Activated naive CD4-positive, alpha-beta T cell treated with anti-CD3 and anti-CD28 coated beads, Interleukin-2, amount 10 ng/mL, durations not matched to agents 7 days and 5 days (primary cell): ENCODE data around the gene ZKSCAN3.

Experiments used
- CTCF ChIA-PET: fragments of 350-600 bp; sonication (Branson Sonifier 250); formaldehyde crosslinking; loops from one replicate; lab custom pipeline; 2021; ENCODE audit warnings: antibody characterized with exemption; lab: Charles Lee
- DNase-seq: peaks from one replicate; pipeline ENCODE4 v3.0.0-alpha.2; 2020
- H3K27ac Mint-ChIP-seq: one replicate; pipeline ENCODE4 v1.8.0; 2021; ENCODE audit warnings: mild to moderate bottlenecking, moderate library complexity, mixed read lengths
- H3K27me3 Mint-ChIP-seq: one replicate; pipeline ENCODE4 v1.8.0; 2021; ENCODE audit warnings: mild to moderate bottlenecking, mixed read lengths
- H3K36me3 Mint-ChIP-seq: one replicate; pipeline ENCODE4 v1.8.0; 2021; ENCODE audit warnings: mixed read lengths
- H3K4me1 Mint-ChIP-seq: one replicate; pipeline ENCODE4 v1.8.0; 2021; ENCODE audit warnings: mixed read lengths
- H3K4me3 Mint-ChIP-seq: one replicate; pipeline ENCODE4 v1.8.0; 2021; ENCODE audit warnings: mild to moderate bottlenecking, moderate library complexity, mixed read lengths
- H3K9me3 Mint-ChIP-seq: one replicate; pipeline ENCODE4 v1.8.0; 2021; ENCODE audit warnings: mixed read lengths

ZKSCAN3 gene

GRCh38 chr6:28371706-28372451 is 22.1 kb downstream of the ZKSCAN3 start:
- Mint-ChIP-seq H3K36me3 (peaks cover 14% of the 10 kb centered on the region), H3K9me3 (no peaks in the 10 kb centered on the region), H3K27ac (no peak overlapping the region), H3K4me3 (no peak overlapping the region), H3K4me1 (no peaks in the 10 kb centered on the region), H3K27me3 (no peaks in the 10 kb centered on the region)
- CTCF ChIA-PET, result interaction anchor here (1.3 kb wide), 1 partner anchor 11 kb away, joined by 3 read pairs; no protein-coding TSS in a partner anchor
- no peak for DNase-seq

GRCh38 chr6:28373925-28374324 is 24.2 kb downstream of the ZKSCAN3 start:
- CTCF ChIA-PET, result interaction anchor here (0.8 kb wide), 1 partner anchor 18 kb away, joined by 3 read pairs; no protein-coding TSS in a partner anchor
- Mint-ChIP-seq H3K27ac (no peak overlapping the region), H3K4me1 (no peaks in the 10 kb centered on the region), H3K9me3 (peaks cover 4% of the 10 kb centered on the region), H3K4me3 (no peak overlapping the region), H3K27me3 (no peaks in the 10 kb centered on the region), H3K36me3 (peaks cover 21% of the 10 kb centered on the region)
- DNase-seq, result no peak

DNA sequence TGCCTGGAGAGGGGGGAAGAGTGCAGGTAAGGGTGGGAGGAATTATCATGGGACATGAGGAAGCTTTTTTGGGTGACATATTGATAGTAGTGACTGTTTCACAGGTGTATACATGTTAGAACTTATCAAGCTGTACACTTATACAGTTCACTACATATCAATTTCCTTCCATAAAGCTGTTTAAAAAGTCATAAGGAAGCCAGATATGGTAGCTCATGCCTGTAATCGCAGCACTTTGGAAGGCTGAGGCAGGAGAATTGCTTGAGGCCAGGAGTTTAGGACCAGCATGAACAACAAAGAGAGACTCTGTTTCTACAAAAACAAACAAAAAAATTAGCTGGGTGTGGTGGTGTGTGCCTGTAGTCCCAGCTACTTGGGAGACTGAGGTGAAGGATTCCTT is 28.1 kb downstream of the ZKSCAN3 start:
- H3K9me3 Mint-ChIP-seq, result peaks cover 11% of the 10 kb centered on the region
- H3K27ac Mint-ChIP-seq, result no peak overlapping the region

GRCh38 chr6:28378644-28379043 is 28.9 kb downstream of the ZKSCAN3 start:
- Mint-ChIP-seq H3K4me3 (no peak overlapping the region), H3K36me3 (peaks cover 62% of the 10 kb centered on the region), H3K27ac (no peak overlapping the region), H3K27me3 (peaks cover 6% of the 10 kb centered on the region), H3K4me1 (peaks cover 9% of the 10 kb centered on the region), H3K9me3 (peaks cover 11% of the 10 kb centered on the region)
- no peak for DNase-seq
- CTCF ChIA-PET, result no interaction called here

More for the DNA sequence above, 28.1 kb downstream of the ZKSCAN3 start:
- H3K4me1 Mint-ChIP-seq, result peaks cover 2% of the 10 kb centered on the region
- no peaks in the 10 kb centered on the region for H3K27me3 Mint-ChIP-seq
- H3K36me3 Mint-ChIP-seq, result peaks cover 54% of the 10 kb centered on the region
- CTCF ChIA-PET, result interaction anchor here (0.8 kb wide), 1 partner anchor 16 kb away, joined by 4 read pairs; no protein-coding TSS in a partner anchor
- no peak for DNase-seq
- H3K4me3 Mint-ChIP-seq, result no peak overlapping the region

DNA sequence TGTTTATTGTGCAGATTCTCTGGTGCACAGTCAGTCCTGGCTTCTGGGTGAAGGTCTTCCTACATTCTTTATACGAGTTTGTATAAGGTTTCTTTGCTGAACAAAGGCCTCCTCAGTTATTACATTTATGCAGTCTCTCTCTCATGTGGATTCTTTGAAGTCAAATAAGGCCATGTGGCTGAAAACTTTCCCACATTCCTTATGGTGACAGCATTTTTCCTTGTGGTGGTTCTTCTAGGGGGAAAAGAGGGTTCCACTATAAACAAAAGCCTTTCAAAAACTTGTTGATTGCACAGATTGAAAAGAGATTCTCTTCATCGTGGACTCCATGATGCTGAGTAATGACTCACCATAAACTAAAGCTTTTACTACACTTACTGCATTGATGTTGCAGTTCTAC is 30.6 kb downstream of the ZKSCAN3 start:
- Mint-ChIP-seq H3K27me3 (peaks cover 6% of the 10 kb centered on the region), H3K9me3 (peaks cover 11% of the 10 kb centered on the region), H3K4me1 (peaks cover 12% of the 10 kb centered on the region), H3K4me3 (no peak overlapping the region), H3K27ac (no peak overlapping the region), H3K36me3 (peaks cover 73% of the 10 kb centered on the region)
- DNase-seq, result no peak
- CTCF ChIA-PET, result interaction anchor here (1.1 kb wide), 1 partner anchor 17 kb away, joined by 3 read pairs; no protein-coding TSS in a partner anchor

DNA sequence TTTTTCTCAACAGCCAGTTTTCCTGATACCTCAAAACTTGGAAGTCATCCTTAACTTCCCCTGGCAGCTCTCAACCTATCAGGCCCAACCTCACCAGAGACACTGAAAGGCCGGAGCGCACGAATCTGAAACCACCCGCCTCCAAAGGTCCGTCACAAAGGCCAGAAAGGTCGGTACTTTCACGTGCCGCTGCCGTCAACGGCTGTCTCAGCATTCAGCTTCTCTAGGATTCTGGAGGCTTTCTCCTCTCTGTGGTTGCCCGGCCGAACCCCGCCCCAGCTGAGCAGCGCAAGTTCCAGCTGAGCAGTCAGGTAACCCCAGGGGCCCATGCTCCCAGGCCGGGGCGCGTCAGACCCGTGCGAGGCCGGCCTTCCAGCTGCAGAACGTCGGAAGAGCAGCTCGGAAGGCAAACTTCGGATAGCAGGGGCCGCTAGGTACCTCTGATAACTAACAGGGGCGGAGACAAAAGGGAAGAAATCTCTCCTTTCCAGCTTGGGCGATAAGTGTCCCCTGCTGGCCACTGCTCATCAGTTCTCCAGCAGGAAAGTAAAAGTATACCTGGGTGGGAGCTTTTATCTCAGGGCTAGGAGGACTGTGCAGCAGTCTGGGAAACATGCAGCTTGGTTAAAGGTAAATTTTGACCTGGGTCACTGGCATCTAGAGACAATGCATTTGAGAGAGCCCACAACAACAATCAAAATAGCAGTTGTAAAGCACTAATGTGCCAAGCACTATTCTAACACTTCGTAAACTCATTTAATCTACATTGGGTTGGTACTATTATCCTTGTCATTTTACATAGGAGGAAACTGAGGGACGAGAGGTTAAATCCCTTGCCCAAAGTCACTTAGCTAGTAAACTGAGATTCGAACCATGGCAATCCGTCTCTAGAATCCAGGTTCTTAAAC is 33.7 kb downstream of the ZKSCAN3 start:
- peaks cover 83% of the 10 kb centered on the region for H3K36me3 Mint-ChIP-seq
- H3K27me3 Mint-ChIP-seq, result peaks cover 6% of the 10 kb centered on the region
- H3K27ac Mint-ChIP-seq, result no peak overlapping the region
- peaks cover 12% of the 10 kb centered on the region for H3K4me1 Mint-ChIP-seq
- peak; percentile 34 for DNase-seq
- H3K9me3 Mint-ChIP-seq, result peaks cover 7% of the 10 kb centered on the region
- H3K4me3 Mint-ChIP-seq, result peak overlapping the region; percentile 46
- CTCF ChIA-PET, result interaction anchor here (0.9 to 1.8 kb wide), 4 partner anchors 11 to 250 kb away, joined by 3 to 7 read pairs (median 4); no protein-coding TSS in a partner anchor

GRCh38 chr6:28384143-28384533 is 34.4 kb downstream of the ZKSCAN3 start:
- DNase-seq, result no peak
- peaks cover 6% of the 10 kb centered on the region for H3K27me3 Mint-ChIP-seq
- H3K36me3 Mint-ChIP-seq, result peaks cover 88% of the 10 kb centered on the region
- H3K9me3 Mint-ChIP-seq, result peaks cover 7% of the 10 kb centered on the region
- peaks cover 12% of the 10 kb centered on the region for H3K4me1 Mint-ChIP-seq
- H3K4me3 Mint-ChIP-seq, result no peak overlapping the region
- H3K27ac Mint-ChIP-seq, result no peak overlapping the region
- CTCF ChIA-PET, result interaction anchor here (1.0 to 1.8 kb wide), 2 partner anchors 10 to 28 kb away, joined by 4 to 7 read pairs; no protein-coding TSS in a partner anchor

GRCh38 chr6:28390688-28391087 is 40.9 kb downstream of the ZKSCAN3 start:
- CTCF ChIA-PET, result no interaction called here
- peaks cover 77% of the 10 kb centered on the region for H3K36me3 Mint-ChIP-seq

GRCh38 chr6:28393912-28394662 is 44.3 kb downstream of the ZKSCAN3 start:
- CTCF ChIA-PET, result interaction anchor here (0.7 to 2.0 kb wide), 4 partner anchors 11 to 304 kb away, joined by 3 to 7 read pairs (median 4); partner anchors contain the start of gene ZSCAN23
- Mint-ChIP-seq H3K36me3 (peaks cover 75% of the 10 kb centered on the region), H3K4me1 (peaks cover 51% of the 10 kb centered on the region), H3K27me3 (no peaks in the 10 kb centered on the region), H3K4me3 (no peak overlapping the region), H3K27ac (no peak overlapping the region), H3K9me3 (peaks cover 6% of the 10 kb centered on the region)
- DNase-seq, result no peak

More at GRCh38 chr6:28390688-28391087, 40.9 kb downstream of the ZKSCAN3 start:
- Mint-ChIP-seq H3K4me1 (peaks cover 23% of the 10 kb centered on the region), H3K4me3 (no peak overlapping the region), H3K27ac (no peak overlapping the region), H3K9me3 (peaks cover 6% of the 10 kb centered on the region), H3K27me3 (no peaks in the 10 kb centered on the region)
- no peak for DNase-seq

DNA sequence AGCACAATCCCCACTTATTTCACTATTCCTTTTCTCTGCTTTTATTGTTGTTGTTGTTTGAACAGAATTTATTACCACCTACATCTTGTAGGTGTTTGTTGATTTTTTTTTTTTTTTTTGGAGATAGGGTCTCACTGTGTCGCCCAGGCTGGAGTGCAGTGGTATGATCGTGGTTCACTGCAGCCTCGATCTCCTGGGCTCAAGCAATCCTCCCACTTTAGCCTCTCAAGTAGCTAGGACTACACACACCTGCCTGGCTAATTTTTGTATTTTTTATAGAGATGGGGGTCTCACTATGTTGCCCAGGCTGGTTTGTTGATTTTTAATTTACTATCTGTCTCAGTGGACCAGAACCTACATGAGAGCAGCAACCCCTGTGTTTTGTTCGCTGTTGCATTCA is 46.2 kb downstream of the ZKSCAN3 start:
- Mint-ChIP-seq H3K4me1 (peaks cover 60% of the 10 kb centered on the region), H3K9me3 (peaks cover 2% of the 10 kb centered on the region), H3K27me3 (no peaks in the 10 kb centered on the region), H3K27ac (no peak overlapping the region), H3K36me3 (peaks cover 65% of the 10 kb centered on the region), H3K4me3 (no peak overlapping the region)
- CTCF ChIA-PET, result no interaction called here
- DNase-seq, result no peak

- peaks cover 57% of the 10 kb centered on the region for H3K4me1 Mint-ChIP-seq
- peak within 1 kb of the TSS; percentile 90 for H3K27ac Mint-ChIP-seq
- peaks cover 4% of the 10 kb centered on the region for H3K9me3 Mint-ChIP-seq
- DNase-seq, result peak; percentile 88
- peaks cover 17% of the 10 kb centered on the region for H3K27me3 Mint-ChIP-seq
- H3K4me3 Mint-ChIP-seq, result peak within 1 kb of the TSS; percentile 87
- peaks cover 44% of the 10 kb centered on the region for H3K36me3 Mint-ChIP-seq
- CTCF ChIA-PET, result no interaction called here
Measured at GRCh38 chr6:28399350-28400121, 49.8 kb downstream of the ZKSCAN3 start, which contains the start of gene ZSCAN12. ZSCAN12 (minus strand) TSS chr6:28399747; CDS start chr6:28398405, 1,342 bp downstream.

GRCh38 chr6:28400122-28400451 is 50.3 kb downstream of the ZKSCAN3 start:
- Mint-ChIP-seq H3K9me3 (peaks cover 4% of the 10 kb centered on the region), H3K36me3 (peaks cover 42% of the 10 kb centered on the region), H3K4me3 (peak overlapping the region; percentile 87), H3K27me3 (peaks cover 17% of the 10 kb centered on the region), H3K4me1 (peaks cover 52% of the 10 kb centered on the region), H3K27ac (peak overlapping the region; percentile 90)
- CTCF ChIA-PET, result no interaction called here
- DNase-seq, result no peak

DNA sequence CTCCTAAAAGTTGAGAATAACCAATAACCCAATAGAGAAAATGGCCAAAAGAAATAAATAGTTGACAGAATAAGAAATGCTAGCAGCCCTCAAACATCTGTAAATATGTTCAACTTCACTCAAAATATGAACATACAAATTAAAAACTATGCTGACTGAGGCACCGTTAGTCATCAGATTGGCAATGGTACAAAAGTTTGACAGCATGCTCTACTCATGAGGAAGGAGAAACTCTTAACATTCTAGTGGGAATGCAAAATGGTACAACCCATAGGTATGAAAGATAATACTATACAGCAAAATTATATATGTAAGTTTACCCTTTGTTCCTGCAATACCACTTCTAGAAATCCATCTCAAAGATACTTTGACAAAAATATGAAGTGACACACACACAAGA is 51.4 kb downstream of the ZKSCAN3 start:
- no peak overlapping the region for H3K27ac Mint-ChIP-seq
- peaks cover 17% of the 10 kb centered on the region for H3K27me3 Mint-ChIP-seq
- CTCF ChIA-PET, result no interaction called here
- peaks cover 4% of the 10 kb centered on the region for H3K9me3 Mint-ChIP-seq
- H3K4me3 Mint-ChIP-seq, result no peak overlapping the region
- H3K36me3 Mint-ChIP-seq, result peaks cover 33% of the 10 kb centered on the region
- H3K4me1 Mint-ChIP-seq, result peaks cover 48% of the 10 kb centered on the region
- no peak for DNase-seq
